ENCODE measurements around the gene TMEM63B.
"Not testable (repeated sequence)": the region's sequence is repeated elsewhere in the genome, so short reads cannot be mapped to it uniquely, and the experiment has no call there.

TMEM63B gene

DNA sequence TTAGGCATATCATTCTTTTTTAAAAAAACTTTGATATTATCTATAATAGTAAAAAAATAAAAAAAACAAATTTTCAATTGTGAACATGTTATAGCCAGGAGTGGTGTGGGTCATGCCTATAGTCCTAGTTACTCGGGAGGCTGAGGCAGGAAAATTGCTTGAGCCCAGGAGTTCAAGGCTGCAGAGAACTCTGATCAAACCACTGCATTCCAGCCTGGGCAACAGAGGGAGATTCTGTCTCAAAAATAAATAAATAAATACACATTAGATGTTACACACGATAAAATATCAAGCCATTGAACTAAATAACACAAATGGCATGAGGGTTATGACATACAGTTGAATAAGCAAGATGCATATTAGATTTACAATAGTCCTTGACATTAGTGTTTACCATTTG, 61.5 kb downstream of the TMEM63B start:
- no peak for TF ChIP-seq ZNF274 (IDR thresholded peaks at IDR 0.05; ENCODE audit: low read depth, low read length)
- no peak overlapping the region for H3K4me3 ChIP-seq (ENCODE audit: low read length)

DNA sequence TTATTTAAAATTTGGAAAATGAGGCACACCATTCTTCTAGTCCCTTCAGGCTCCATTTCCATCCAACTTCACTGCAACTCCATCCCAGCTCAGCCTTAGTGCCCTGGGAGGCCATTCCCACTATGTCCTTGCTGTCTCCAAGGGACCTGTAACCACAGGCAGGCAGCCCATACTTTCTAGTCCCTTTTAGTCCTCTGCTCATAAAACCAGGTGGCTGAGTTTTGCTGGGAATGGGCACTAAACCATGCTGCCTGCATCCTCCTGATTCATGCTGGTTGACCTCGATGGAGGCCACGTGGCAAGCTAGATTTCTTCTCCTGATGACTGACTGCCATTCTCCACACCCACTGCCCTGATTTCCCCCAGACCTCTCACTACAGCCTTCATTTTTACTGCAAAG, 61.9 kb downstream of the TMEM63B start:
- H3K4me3 ChIP-seq (ENCODE audit: low read length): no peak overlapping the region
- no peak for TF ChIP-seq ZNF274 (IDR thresholded peaks at IDR 0.05; ENCODE audit: low read depth, low read length)

DNA sequence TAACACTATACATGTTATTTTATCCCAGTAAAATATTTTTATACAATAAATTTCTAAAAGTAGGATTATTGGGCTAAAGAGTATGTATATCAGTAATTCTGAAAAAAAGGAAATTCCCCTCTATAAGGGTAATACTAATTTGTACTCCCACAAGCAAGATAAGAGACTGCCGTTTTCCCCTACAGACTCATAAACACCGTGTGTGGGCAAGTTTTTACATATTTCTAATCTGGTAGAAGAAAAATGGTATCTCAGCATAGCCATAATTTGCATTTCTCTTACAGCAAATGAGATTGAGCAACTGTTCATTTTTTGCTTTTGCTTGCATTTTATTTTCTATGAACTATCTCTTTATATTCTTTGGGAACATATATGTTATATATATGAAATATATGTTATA, 63.4 kb downstream of the TMEM63B start:
- no peak for TF ChIP-seq ZNF274 (IDR thresholded peaks at IDR 0.05; ENCODE audit: low read depth, low read length)
- H3K4me3 ChIP-seq (ENCODE audit: low read length): no peak overlapping the region

DNA sequence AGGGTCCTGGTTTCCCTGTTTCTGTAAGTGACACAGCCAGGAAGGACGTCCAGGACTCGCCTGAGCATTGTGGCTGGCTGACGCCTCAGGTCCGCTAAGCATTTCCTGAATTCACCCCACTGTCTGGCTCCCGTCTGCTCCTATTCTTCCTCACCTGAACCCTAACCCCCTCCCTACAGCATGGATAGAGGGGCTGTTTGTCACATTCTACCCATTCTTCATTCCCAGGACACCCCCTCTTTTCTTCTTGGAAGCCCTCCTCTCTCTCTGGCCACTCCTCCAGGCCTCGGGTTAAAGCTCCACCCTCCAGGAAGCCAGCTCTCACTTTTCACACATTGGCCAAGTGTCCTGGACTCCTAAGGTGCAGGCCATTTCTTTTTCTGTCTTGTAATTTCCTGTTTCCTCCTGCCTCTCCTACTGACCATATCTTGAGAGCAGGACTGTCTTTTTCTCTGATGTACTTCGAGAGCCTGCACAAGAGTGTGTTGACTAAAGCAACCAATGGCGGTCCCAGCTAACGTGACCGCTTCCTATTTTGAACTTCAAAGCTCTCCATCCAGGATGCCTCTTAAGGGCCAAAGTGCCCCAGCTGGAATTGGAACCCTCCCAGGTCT, 65.2 kb downstream of the TMEM63B start:
- no peak for TF ChIP-seq ZNF274 (IDR thresholded peaks at IDR 0.05; ENCODE audit: low read depth, low read length)
- no peak overlapping the region for H3K4me3 ChIP-seq (ENCODE audit: low read length)

DNA sequence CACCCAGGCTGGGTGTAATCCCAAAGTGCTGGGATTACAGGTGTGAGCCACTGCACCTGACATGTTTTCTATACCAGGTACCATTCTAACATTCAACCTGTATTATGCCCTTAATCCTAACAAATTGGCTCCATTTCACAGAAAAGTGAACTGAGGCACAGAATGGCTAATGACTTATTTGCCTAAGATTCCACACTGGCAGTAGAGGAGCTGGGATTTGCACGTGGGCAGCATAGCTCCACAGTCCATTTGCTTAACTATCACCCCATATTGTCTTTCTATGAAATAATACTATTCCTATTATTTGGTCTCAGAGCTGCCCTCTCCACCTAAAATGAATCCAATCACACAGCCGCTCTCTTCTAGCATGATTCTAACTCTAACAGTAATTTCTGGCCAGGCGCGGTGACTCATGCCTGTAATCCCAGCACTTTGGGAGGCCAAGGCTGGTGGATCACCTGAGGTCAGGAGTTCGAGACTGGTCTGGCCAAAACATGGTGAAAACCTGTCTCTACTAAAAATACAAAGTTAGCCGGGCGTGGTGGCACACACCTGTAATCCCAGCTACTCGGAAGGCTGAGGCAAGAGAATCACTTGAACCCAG, 66.1 kb downstream of the TMEM63B start:
- H3K4me3 ChIP-seq (ENCODE audit: low read length): no peak overlapping the region
- TF ChIP-seq ZNF274 (IDR thresholded peaks at IDR 0.05; ENCODE audit: low read depth, low read length): no peak

DNA sequence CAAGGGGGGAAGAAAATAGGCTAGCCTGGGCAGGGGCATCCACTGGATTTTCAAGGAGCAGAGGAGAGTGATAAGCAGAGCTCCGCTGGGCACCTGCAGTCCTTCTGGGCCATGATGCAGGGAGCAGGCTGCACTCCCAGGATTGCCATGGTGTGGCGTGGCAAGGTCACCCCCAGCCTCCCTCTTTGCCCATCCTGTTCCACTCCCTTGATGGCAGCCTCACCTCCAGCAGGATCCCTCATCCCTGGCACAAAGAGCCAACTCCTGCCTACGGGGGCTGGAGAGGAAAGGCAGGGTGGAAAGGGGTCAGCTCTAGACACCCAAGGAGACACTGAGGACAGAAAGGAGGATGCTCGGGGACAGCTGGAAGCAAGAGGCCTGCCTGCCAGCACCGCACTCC, 67.0 kb downstream of the TMEM63B start:
- no peak for TF ChIP-seq ZNF274 (IDR thresholded peaks at IDR 0.05; ENCODE audit: low read depth, low read length)

DNA sequence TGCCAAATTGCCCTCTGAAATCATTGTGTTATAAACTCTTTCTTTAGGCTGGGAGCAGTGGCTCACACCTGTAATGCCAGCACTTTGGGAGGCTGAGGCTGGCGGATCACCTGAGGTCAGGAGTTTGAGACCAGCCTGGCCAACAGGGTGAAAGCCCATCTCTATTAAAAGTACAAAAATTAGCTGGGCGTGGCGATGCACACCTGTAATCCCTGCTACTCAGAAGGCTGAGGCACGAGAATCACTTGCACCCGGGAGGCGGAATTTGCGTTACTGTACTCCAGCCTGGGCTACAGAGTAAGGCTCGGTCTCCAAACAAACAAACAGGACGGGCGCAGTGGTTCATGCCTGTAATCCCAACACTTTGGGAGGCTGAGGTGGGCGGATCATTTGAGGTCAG, 69.0 kb downstream of the TMEM63B start:
- not testable (repeated sequence) for H3K4me3 ChIP-seq (ENCODE audit: low read length)

More for the DNA sequence above, 67.0 kb downstream of the TMEM63B start:
- no peak overlapping the region for H3K4me3 ChIP-seq (ENCODE audit: low read length)

DNA sequence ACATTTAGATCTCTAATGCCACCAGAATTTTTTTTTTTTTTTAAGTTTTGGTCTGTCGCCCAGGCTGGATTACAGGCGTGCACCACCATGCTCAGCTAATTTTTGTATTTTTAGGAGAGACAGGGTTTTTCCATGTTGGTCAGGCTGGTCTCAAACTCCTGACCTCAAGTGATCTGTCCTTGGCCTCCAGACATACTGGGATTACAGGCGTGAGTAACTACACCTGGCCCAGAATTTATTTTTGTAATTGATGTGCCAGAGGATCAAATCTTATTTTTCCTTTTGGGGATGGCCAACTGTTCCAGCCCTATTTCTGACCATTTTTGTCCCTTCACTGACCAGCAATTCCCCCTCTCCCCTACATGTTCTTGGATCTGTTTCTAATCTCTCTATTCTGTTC, 71.3 kb downstream of the TMEM63B start:
- no peak for TF ChIP-seq ZNF274 (IDR thresholded peaks at IDR 0.05; ENCODE audit: low read depth, low read length)
- H3K4me3 ChIP-seq (ENCODE audit: low read length): no peak overlapping the region

DNA sequence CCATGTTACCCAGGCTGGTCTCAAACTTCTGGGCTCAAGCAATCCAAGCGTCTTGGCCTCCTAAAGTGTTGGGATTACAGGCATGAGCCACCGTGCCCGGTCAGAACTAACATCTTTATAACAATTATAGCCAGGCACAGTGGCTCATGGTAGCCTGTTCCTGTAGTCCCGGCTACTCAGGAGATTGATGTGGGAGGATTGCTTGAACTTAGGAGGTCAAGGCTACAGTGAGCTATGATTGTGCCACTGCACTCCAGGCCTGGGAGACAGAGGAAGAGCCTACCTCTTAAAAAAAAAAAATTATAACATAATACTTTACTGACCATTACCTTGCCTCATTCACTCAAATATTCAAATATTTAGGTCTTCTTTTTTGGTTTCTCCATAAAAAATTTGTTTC, 72.5 kb downstream of the TMEM63B start:
- no peak overlapping the region for H3K4me3 ChIP-seq (ENCODE audit: low read length)
- TF ChIP-seq ZNF274 (IDR thresholded peaks at IDR 0.05; ENCODE audit: low read depth, low read length): no peak

DNA sequence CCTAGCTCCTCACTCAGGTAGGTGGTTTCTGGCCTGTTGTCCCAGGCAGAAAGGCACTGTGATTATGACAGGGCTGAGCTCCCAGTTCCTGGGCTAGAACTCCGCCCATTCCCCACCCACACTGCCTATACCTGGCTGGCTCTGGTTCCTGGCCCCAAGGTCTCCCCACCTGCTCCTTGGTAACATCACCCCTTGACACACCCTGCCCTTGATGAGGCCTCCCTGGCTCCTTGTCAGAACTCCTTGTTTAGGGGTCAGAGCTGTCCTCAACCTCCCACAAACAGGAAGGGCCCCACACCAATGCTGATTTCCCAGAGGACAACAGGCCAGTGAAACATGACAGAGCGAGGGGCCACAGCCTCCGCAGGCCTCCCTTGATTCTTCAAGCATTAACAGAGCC, 73.8 kb downstream of the TMEM63B start:
- no peak for TF ChIP-seq ZNF274 (IDR thresholded peaks at IDR 0.05; ENCODE audit: low read depth, low read length)
- H3K4me3 ChIP-seq (ENCODE audit: low read length): no peak overlapping the region

DNA sequence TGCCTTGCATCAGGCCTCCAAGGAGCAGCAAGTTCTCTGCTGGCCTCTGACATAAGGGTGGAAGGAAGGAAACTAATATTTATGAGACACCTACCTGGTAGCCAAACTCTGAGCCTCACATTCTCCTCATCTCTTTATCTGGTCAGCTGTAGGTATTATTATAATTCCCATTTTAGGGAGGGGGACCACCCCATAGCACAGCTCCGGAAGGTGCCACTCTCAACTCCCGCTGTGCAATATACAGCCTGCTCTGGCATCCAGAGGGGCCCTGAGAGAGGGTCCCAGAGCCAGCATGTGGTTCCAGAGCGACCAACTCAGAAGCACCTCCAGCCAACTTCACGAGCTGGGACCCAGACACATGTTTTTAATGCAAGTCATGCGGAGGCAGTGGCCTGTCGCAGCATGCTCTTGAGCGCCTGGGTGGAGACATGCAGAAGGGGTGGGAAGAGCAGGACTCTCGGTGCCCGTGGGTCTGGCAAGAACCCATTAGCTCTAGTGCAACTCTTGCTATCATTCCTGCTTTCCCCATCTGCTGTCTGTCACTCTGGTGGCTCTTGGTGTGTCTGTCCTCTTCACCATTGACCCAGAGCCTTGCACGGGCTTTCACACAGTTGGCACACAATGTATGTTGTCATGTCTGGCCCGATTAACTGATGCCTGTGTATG, 74.4 kb downstream of the TMEM63B start:
- no peak for TF ChIP-seq ZNF274 (IDR thresholded peaks at IDR 0.05; ENCODE audit: low read depth, low read length)
- no peak overlapping the region for H3K4me3 ChIP-seq (ENCODE audit: low read length)

DNA sequence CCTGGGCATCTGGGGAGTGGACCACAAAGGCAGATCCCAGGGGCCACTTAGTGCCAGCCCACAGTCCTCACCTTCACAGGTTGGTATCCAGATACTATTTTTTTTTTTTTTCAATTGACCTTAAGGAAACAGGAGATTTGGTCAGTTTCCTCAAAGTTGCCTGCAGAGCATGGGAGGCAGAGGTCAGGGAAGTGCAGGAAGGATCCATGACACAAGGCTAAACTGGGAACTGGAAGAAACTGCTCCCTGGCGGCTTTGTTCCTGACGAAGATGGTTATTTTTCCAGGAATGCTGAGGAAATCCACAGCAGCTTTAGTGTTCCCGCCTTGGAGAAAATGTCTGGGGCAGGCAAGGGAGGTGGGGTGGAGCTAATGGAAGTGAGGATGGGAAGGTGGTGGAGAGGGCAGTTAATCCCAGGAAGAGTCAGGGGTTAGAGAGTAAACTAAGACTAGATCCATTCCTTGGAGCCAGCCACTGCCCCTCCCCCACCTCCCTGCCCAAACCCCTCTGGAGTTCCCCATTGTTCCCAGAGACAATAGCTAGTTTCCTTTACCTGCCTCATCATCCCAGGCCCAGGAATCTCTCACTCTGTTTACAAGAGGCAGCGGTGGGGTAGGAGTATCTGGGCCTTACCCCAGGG, 75.1 kb downstream of the TMEM63B start:
- no peak overlapping the region for H3K4me3 ChIP-seq (ENCODE audit: low read length)

DNA sequence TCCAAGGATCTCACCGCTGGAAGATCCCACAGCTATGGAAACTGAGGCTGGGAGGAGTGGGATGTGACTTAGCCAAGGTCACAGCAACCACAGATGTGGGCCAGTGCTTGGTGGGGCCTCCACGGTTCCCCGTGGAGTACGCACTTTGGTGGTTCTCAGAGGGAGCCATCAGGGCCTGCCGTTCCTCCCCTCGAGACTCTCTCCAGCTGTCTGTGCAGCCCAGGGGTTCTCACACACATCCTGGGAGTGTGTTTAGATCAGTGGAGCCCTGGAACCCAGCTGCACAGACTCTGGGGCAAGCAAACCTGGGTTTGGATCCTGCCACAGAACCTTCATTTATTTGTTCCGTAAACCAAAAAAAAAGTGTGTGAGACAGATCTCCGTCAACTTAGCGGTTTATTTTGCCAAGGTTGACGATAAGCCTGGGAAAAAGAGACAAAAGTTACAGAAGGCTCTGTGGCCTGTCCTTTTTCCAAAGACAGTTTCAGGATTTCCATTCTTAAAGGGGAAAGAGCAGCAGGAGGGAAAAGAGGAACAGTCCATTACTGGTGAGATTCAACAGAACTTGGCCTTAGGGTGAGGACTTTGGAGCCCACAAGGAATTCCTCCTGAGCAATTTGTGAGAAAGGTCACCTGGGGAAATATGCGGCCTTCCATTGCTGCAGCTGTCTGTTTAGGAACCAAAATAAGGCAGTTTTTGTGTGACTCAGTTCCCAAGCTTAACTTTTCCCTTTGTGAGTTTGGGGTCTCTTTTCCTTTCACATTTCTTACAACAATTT, 75.8 kb downstream of the TMEM63B start:
- no peak overlapping the region for H3K4me3 ChIP-seq (ENCODE audit: low read length)
- no peak for TF ChIP-seq ZNF274 (IDR thresholded peaks at IDR 0.05; ENCODE audit: low read depth, low read length)

More for the DNA sequence above, 75.1 kb downstream of the TMEM63B start:
- TF ChIP-seq ZNF274 (IDR thresholded peaks at IDR 0.05; ENCODE audit: low read depth, low read length): no peak

DNA sequence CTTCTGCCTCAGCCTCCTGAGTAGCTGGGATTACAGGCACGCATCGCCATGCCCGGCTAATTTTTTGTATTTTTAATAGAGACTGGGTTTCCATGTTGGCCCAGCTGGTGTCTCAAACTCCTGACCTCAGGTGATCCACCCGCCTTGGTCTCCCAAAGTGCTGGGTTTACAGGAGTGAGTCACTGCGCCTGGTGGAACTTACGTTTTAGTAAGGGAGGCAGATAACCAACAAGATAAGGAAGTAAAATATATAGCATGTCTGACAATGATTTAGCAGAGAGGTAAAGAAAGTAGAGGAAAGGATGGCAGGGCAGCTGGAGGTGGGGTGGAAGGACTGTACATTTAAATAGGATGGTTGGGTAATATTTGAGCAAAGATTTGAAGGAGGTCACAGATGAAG, 76.6 kb downstream of the TMEM63B start:
- no peak for TF ChIP-seq ZNF274 (IDR thresholded peaks at IDR 0.05; ENCODE audit: low read depth, low read length)
- H3K4me3 ChIP-seq (ENCODE audit: low read length): no peak overlapping the region
